ENCODE results near the gene KRTAP5-2.

KRTAP5-2 gene

DNA sequence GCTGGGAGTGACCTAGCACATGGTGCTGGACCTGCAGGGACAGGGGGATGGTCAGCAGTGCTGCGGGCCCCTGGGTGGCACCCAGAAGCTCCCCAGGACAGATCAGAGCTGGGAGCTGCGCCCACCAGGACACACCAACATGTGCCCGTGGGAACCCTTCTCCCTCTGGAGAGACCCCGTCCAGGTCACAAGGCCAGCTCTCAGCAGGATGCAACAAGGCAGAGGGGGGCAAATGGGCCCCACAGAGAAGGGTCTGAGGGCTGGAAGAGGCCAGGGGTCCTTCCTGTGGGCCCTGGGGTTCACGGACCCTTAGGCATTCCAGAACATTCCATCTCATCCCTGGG, 32.2 kb downstream of the KRTAP5-2 start:
- no peak for DNase-seq

DNA sequence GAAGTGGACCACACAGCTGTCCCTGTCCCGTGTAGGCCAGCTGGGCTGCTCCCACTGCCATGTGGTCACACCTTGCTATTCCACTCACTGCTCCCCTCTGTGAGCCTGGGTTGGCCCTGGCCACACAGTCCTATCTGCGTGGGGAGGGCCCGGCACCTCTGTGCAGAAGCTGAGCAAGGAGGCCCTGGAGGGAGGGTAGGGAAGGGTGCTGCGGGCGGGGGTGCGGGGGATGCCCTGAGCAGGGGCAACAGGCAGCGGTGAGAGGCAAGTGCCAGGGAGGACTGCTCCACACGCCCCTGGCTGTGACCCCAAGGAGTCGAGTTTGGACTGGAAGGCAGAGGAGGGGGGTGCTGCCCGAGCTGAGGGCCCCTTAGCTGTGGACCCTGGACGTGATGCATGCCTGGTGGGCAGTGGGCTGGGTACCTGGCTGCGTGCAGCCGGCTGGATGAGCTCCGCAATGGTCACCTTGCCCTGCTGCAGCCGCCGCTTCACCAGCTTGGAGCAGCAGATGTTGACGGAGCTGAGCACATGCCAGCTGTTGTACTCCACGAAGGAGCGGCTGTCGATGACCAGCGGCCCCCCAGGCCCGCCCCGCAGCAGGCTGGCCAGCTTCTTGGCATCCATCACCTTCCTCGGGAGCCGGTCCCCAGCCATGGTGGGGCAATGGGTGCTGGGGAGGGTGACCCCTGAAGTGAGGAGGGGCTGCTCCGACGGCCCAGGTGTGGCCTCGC, 32.8 kb downstream of the KRTAP5-2 start:
- no peak for DNase-seq

DNA sequence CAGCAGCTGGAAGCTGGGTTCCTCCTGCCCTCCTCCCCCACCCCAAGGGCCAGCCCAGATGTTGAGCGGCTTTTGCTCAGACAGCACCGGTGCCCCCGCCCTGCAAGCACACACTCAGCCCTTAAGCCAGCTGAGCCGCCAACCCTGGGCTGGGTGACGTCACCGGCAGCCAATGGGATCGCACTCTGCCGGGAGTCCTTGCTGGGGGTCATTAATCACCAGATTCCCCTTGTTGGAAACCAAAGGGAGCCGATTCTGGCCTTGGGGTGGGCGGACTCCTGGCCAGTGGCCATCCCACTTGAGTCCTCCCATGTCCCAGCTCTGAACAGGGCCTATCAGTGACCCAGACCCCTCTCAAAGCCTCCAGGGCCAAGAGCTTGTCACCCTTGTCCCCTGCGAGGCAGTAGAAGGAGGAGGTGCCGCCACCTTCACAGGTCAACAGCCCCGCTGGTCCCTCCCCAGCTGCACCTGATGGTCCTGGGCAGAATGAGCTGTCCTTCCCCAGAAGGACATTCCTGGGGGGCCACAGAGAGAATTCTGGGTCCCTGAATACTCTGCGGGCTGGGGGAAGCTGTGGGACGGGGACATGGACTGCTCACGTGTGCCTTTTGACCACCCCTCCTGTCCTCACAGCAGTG, 33.4 kb downstream of the KRTAP5-2 start:
- DNase-seq, result peak; percentile 98

DNA sequence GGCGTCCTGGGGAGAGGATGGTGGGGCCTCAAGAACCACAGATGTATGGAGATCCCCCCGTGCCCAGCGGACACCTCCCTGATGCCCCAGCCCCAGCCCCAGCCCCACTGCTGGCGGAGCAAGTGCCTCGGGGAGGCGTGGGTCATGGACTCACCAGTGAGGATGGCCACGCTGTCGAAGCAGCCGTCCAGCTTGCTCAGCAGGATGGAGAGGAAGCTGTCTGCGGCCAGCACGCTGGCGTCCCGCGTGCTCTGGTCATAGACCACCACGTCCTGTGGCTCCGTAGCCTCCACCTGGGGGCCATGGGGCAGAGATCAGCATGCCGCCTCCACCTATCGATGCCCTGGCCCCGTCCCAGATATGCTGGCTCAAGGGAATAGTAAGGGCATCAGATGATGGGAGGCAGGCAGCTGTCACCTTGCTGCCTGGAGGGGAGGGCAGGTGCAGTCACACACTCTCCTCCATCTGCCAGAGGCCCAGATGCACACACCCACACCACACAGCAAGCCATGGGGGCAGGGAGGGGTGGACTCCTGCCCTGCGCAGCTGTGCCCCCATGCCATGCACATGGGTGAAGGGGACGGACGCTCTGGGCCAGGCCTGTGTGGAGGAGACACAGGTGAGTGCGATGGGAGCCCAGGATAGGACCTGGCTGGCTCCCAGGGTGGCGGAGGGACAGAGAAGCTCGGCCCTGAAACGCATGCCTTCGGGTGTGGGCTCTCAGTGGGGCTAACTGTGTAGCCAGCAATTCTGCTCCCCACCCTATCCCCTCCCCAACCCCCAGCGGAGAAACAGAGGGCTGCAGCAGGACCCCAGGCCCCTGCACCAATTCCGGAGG, 34.2 kb downstream of the KRTAP5-2 start:
- DNase-seq, result no peak

DNA sequence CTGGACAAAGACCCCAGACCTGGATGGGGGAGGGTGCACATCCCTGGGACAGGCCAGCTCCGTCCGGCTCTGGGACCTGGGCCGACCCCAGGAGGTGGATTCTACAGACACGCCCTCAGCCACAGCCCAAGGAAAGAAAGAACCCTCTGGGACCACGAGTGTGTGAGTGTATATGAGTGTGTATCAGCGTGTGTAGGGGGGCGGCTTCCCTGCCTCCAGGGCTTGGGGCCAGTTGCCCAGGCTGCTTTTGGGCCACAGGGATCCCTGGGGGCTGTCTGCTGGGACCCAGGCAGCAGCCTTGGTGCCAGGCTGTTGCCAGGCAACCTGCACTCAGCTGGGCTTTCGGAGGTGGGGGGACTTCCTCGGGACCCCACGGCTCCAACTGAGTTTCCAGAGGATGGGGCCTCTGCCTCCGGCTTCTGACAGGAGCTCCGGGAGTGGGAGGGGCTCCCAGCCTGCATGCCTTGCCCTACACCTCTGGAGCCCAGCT, 34.9 kb downstream of the KRTAP5-2 start:
- no peak for DNase-seq

DNA sequence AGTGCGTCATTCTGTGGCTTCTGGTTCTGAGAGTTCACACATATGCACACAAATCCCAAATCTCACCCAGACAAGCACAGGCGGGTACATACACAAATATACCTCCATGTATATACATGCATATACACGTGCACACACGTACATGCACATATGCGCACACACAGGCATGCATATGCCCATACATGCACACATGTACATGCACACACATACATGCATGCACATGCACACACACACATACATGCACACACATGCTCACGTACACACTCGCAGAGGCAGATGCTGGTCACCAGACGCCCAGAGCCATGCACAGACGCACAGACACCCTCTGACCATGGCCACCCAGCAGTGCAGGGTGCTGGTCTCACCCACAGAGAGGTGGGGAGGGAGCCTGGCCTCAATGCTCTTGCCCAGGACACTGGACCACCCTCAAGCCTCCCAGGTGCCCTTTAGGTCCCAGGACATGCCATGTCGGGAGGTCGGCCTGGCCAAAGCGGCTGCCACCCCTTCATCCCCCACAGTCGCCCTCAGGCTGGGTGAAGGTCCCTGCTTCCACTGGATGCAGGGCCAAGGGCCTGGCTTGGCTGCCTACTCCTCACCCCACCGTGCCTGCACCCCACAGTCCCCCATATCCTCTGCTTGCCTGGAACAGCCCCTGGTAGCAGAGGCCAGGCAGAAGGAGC, 35.5 kb downstream of the KRTAP5-2 start:
- no peak for DNase-seq

DNA sequence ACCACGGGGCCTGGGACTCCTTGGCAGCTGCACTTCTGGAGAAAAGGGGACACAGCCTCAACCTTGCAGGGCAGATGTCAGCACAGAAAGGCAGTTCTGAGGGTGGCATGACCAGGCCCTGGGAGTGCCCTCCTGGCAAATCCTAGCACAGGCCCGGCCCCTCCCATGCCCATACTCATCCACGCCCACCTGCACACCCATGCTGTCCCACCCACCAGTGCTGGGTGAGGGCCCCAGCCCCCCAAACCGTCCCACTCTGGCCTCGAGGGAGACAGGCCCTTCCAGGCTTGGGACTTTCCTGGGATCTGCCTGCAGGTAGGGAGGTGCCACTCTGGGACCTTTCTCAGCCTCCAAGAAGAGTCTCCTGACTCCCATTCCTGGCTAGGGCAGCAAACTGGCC, 36.1 kb downstream of the KRTAP5-2 start:
- DNase-seq, result no peak

DNA sequence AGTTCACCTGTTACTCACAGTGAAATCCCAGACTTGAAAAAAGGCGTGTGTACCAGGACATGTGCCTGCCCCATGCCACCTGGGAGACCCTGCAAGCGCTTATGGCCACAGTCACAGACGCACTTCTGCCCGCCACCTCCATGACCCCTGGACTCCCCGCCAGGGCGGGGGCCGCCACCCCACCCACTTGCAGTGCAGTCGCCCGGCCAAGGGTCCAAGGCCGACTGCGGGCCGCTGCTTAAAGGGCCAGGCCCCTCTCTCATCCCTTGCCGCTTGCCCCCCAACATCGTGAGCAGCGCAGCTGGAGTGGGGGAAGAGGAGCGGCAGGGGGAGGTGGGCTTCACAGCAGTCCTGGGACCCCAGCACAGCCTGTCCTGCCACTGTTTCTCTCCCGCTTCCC, 36.8 kb downstream of the KRTAP5-2 start:
- DNase-seq, result no peak

DNA sequence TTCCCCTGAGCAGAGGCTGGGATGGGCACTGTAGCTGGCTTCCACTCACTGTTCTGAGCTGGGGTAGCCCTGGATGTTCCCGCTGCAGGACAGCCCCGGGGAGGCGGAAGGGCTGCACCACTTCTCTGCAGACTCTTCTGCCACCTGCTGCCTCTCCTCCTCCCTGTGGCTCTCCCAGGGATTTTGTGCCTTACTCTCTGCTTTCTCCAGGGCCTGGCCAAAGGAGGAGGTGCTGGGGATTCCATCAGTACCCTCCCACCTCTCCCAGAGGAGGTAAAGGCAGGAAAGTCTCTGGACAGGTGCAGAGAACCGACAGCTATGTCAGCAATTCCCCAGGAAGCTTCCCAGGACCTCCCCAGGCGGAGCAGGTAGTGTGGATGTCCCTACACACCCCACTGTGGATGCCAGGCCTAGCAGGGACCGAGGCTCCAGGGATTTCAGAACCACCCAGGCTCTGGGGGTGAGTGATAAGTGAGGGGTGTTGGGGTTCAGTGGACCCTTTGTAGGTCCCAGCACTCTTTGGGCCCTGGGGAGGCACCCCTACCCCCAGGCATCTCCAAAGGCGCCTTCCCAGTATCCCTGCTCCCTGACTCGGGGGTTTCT, 37.3 kb downstream of the KRTAP5-2 start:
- no peak for DNase-seq

DNA sequence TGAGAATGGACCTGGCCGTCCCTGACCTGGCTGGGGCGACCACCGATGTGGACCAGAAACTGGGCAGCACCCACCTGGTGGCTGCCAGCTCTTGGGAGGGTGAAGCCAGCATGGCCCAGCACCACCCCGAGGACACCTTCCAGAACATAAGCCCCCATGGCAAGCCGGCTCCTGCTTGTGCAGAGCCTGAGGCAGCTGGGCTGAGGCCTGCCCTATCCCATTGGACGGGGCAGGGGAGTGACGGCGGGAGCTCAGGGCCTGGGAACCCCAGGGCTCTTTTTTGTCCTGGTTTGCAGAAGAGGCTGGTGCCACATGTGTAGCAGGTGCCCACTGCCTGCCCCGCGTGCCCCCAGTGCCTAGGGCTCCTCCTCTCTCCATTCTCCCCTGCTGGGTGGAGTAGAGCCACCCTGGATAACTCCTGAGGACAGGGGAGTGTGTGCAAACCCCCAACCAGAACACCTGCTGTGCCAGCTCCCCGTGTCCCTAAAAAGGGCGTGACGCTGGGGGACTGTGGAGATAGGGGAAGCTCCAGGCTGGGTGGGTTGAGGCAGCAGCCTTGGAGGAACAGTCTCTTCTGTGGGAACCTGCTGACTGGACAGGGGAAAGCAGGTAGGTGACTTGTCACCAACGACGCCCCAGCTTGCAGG, 38.0 kb downstream of the KRTAP5-2 start:
- DNase-seq, result no peak

DNA sequence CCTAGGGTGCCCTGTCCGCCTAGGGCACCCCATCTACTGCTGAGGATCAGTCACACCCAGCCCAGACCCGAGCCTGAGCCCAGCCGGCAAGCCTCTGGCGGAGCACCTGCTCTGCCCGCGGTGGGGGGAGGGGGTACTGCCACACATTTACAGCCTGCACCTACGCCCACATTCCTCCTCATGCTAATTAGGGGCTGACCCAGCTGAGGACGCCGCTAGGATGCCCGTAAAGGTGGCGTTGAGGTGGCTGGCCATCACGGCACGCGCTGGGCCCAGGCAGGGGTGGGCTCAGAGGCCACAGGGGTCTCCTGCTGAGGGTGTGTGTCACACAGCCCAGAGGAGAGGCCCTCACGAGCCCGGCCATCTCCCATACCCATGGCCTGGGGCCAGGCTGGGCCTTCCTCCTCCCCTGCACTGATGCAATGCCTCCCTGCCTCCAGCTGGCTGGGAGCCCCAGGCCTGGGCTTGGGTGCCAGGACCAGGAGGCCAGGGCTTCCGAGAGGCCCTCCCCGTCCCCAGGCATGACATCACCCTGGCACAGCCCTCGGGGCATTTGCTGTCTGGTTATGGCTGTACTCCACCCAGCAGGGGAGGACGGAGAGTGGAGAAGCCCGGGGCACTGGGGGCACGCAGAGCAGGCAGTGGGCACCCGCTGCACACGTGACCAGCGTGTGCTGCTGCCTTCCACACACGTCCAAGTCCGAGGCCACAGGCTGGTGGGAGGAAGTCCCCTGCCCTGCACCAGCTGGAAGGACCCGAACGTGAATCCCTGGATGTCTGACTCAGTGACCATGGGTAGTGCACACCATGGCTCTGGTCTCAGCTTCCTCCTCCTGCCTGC, 38.8 kb downstream of the KRTAP5-2 start:
- peak; percentile 96 for DNase-seq

DNA sequence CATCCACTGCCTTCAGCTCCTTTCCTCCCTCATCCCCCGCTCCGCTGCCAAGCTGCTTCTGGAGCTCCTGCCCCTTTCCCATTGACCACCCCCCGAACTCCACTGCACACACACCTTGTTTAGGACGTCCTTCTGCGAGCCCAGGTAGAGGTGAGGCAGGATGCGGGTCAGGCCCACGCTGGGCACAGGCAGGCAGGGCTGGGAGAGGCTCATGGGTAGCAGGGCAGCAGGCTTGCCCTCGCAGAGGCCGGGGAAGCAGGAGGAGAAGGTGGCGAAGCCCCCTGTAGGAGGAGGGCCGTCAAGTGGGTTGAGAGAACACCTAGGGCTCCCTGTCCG, 39.4 kb downstream of the KRTAP5-2 start:
- DNase-seq, result no peak

DNA sequence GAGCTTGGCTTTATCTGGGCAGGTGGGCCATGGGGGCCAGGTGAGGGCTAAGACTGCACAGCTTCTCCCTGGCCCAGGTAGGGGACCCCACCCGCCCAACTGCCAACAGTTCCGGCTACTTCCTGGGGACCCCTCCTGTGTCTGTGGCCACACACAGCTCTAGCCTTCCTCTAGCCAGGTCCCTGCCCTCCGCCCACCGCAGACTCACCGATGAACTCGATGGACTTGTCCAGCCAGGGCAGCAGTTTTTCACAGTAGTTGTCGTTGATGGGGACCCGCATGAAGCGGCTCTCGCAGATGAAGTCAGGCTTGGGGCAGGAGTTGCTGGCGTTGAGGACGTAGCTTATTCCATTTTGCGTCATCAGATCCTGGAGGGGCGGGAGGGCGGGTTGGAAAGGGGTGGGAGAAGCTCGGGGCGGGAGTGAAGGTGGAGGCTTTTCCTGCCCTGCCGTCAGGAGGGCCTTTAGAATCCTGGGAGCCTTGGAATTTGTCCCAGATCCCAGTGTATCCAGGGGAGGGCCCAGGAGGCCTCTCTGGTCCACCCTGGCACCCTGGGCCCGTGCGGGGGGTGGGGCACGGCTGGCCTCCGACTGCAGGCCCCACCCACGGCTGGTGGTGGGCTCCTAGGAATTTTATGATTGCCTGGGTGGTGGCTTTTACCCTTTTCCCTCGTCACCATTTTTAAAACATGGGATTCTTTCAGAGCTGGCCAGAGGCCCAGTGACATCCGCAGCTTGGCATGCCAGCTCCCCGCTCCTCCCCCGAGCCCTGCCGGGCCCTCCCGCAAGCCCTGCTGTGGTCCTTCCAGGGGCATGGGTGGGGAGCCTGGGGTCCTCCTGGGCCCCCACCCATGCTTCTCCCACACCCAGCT, 40.0 kb downstream of the KRTAP5-2 start:
- peak; percentile 93 for DNase-seq

DNA sequence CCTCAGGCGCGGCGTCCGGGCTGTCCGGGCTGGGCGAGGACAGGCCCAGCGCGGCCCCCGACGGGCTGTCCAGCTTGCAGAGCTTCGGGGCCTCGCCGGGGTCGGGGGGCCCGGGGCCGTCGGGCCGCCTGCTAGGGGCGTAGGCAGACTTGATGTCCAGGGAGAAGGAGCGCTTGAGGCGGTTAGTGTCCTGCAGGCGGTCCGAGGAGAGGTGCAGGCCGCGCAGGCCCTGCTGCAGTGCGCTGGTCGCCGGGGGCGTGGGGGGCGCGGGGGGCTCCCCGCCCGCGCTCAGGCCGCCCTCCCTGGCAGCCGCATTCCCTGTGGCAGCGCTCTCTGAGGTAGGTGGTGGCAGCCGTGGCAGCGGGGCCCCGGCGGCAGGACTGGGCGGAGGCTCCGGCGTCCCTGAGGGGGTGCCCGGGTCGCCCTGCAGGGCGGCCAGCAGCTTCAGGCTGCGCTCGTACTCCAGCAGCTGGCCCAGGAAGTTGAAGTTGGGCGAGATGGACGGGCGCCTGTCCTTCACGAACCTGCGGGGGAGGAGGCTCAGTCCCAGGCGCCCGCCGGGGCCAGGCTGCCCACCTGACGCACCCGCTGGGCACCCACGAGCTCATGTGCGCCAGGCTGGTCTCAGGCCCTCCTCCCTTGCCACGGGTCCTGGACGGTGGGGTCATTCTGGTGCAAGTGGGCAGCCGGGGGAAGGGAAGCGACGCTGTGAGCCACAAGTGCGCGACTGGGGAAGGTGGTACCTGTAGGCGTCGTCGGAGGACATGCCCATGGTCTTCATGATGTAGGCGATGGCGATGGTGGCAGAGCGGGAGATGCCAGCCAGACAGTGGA, 40.8 kb downstream of the KRTAP5-2 start:
- DNase-seq, result no peak

DNA sequence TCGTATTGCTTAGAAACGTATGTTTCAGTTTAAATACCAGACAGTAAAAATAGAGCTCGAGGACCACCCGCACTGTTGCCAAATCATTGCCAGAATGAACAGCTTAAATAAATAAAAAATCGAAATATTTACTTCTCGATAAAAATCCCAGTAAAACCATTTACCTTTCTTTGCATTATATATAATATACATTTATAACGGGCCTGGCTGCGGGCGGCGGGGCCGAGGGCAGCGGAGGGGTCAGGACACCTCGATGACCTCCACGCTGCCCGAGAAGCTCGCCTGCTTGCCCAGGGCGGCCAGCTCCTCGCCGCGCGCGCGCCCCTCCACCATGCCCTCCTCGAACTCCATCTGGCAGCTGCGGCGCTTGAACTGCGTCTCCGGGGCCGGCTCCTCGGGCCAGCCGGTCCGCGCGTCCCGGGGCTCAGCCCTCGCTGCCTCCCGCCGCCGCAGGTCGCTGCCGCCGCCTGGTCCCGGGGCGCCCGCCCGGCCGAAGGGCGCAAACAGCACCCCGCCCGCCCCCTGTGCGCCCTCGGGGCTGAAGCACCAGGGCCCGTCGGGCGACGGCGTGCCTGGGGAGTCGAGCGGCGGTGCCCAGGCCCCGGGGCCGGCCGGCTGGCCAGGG, 41.7 kb downstream of the KRTAP5-2 start:
- no peak for DNase-seq

DNA sequence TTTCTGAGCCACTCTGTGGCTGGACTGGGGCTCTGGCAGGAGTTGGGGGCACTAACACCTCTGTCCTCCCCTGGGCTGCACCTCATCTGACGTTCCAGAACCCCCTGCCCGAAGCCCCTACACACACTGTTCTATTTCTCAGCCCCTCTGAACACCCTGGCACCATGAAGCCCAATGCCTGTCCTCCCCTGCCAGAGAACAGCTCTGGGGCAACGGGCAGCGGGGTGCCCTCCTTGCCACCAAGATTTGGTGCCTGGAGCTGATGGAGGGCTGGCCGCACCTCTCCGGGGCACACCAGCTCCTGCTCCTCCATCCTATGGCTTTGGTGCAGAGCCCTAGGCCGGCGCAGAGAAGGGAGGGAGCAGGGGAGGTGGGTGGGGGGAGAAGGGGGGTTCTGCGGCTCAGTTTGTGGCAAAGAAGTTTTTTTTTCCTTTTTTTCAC, 42.4 kb downstream of the KRTAP5-2 start:
- no peak for DNase-seq

DNA sequence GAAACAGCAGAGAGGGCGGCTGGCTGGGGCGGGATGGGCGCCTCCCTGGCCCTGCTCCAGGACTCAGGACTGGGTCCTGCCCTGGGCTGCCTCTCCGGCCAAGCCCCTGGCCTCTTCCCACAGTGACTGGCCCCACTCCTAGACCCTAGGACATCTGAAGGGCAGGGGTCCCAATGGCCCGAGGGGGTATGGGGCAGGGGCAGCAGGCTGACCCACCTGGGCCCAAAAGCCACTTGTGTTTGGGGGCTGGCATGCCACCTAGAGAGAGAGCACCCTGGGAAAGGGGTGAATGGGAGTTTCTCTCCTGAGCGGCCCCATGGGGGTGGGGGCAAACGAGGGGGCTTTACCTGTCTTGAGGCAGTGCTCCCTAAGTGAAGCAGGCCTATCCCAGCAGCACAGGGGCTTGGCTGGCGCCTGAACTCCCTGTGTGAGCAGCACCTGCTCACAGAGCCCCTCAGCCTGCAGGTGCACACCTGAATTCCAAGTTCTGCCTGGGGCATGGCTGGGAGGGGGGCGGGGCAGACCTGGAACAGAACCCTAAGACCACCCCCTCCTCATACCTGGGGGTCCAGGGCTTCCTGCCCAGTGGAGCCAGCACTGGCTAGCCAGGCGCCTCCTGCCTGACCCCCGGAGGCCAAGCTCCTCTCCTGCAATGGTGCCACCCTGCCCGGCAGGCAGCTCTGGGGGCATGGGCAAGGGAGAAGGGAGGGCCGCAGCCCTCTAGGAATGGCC, 42.9 kb downstream of the KRTAP5-2 start:
- no peak for DNase-seq

Measured in EL (cell line).